Fibroblast of the aortic adventitia (primary cell): Measurements from ENCODE around the gene CNBP. TPM values are rescaled to one million over a fixed set of nuclear protein-coding genes. Genes with fewer than 3 reads are reported as not detected.
"Not testable (repeated sequence)": the region's sequence is repeated elsewhere in the genome, so short reads cannot be mapped to it uniquely, and the experiment has no call there.

Experiments
- DNase-seq: peaks from one replicate; pipeline ENCODE4 v3.0.0-alpha.2; 2010; ENCODE audit warnings: low read depth
- H3K4me3 ChIP-seq: 2 replicates; pipeline ENCODE4 v1.5.1; 2011; ENCODE audit warnings: low read depth, mild to moderate bottlenecking, control low read depth, low read length, moderate library complexity
- CTCF ChIP-seq: IDR thresholded peaks from 2 replicates; pipeline ENCODE4 v1.5.1; 2011; ENCODE audit warnings: mild to moderate bottlenecking, low read length, control low read depth, inconsistent platforms; ENCODE audit not compliant: insufficient read depth
- total RNA-seq: library from RNA; depleted of rRNA; stranded (reverse); fragments of >200 nt; gene quantifications from 2 replicates; pipeline ENCODE4 v1.2.3, GENCODE V29; 2012; ENCODE audit warnings: low replicate concordance

The CNBP gene
- total RNA-seq, 1 donor: 286 TPM

GRCh38 chr3:129199366-129199765, 15.7 kb upstream of the CNBP start:
- no peak overlapping the region for H3K4me3 ChIP-seq
- DNase-seq: no peak
- TF ChIP-seq CTCF: no peak

- DNase-seq: no peak
- H3K4me3 ChIP-seq: no peak overlapping the region
- TF ChIP-seq CTCF: no peak
Observed at GRCh38 chr3:129197321-129197720, 13.6 kb upstream of the CNBP start.

GRCh38 chr3:129196601-129197000, 12.9 kb upstream of the CNBP start:
- H3K4me3 ChIP-seq: no peak overlapping the region
- no peak for TF ChIP-seq CTCF
- DNase-seq: no peak

GRCh38 chr3:129195731-129196256, 12.1 kb upstream of the CNBP start:
- TF ChIP-seq CTCF: no peak
- H3K4me3 ChIP-seq: peak overlapping the region; percentile 54
- DNase-seq: peak; percentile 97

GRCh38 chr3:129189793-129190192, 6.1 kb upstream of the CNBP start:
- not testable (repeated sequence) for H3K4me3 ChIP-seq, DNase-seq

GRCh38 chr3:129187857-129188256, 4.2 kb upstream of the CNBP start:
- no peak for DNase-seq
- H3K4me3 ChIP-seq: no peak overlapping the region
- TF ChIP-seq CTCF: no peak

GRCh38 chr3:129185783-129186182, 2.1 kb upstream of the CNBP start:
- no peak for DNase-seq
- no peak overlapping the region for H3K4me3 ChIP-seq
- TF ChIP-seq CTCF: no peak

GRCh38 chr3:129184784-129185542, 1.3 kb upstream of the CNBP start:
- peak overlapping the region; percentile 74 for H3K4me3 ChIP-seq
- not testable (repeated sequence) for DNase-seq
